K562 (cell line): Measurements from ENCODE around the gene NAXE. TPM values are rescaled to one million over a fixed set of nuclear protein-coding genes. Genes with fewer than 3 reads are reported as not detected.

ENCODE experiments used
- CSDE1 ChIP-seq, 2 experiments: fragments of 450-650 bp; IDR thresholded peaks; 2 replicates each; pipeline ENCODE4 v1.6.1; 2016; ENCODE audit warnings: mild to moderate bottlenecking in 1 of 2
- DNMT1 ChIP-seq: fragments of 450-650 bp; IDR thresholded peaks from 2 replicates; pipeline ENCODE4 v1.6.1; 2016; ENCODE audit warnings: antibody characterized with exemption, mild to moderate bottlenecking
- ETV5 ChIP-seq: sonication (generic); formaldehyde crosslinking; IDR thresholded peaks from 2 replicates; pipeline ENCODE4 v1.4.0; 2020; ENCODE audit warnings: low read depth, mild to moderate bottlenecking, missing genetic modification reagents
- GATAD2B ChIP-seq: fragments of 450-650 bp; IDR thresholded peaks from 2 replicates; pipeline ENCODE4 v1.6.1; 2017; ENCODE audit warnings: mild to moderate bottlenecking, borderline replicate concordance
- GTF2E2 ChIP-seq: fragments of 200-800 bp; sonication (Bioruptor generic); IDR thresholded peaks from 2 replicates; pipeline ENCODE4 v1.6.1; 2016; ENCODE audit warnings: missing genetic modification characterization, missing compliant biosample characterization
- KDM4B ChIP-seq, 2 experiments: fragments of 450-650 bp in 1 of 2; sonication (generic) in 1 of 2; IDR thresholded peaks; 2 replicates each; pipeline ENCODE4 v1.6.1; 2016 to 2017; ENCODE audit warnings: borderline replicate concordance in 2 of 2, antibody characterized with exemption in 1 of 2, low read depth in 1 of 2, mild to moderate bottlenecking in 1 of 2
- NKRF ChIP-seq: fragments of 450-650 bp; IDR thresholded peaks from 2 replicates; pipeline ENCODE4 v1.6.1; 2016; ENCODE audit warnings: borderline replicate concordance
- OTX1 ChIP-seq: fragments of 450-650 bp; formaldehyde crosslinking; IDR thresholded peaks from 2 replicates; pipeline ENCODE4 v1.4.0; 2022; ENCODE audit warnings: mild to moderate bottlenecking
- POLR2G ChIP-seq: fragments of 200-400 bp; formaldehyde crosslinking; IDR thresholded peaks from 2 replicates; pipeline ENCODE4 v1.6.1; 2017; ENCODE audit warnings: low read depth, mild to moderate bottlenecking, antibody characterized with exemption, low read length, moderate library complexity
- ZFPM2 ChIP-seq: fragments of 250-450 bp; sonication (Bioruptor Pico); IDR thresholded peaks from 2 replicates; pipeline ENCODE4 v1.5.1; 2022; ENCODE audit warnings: mild to moderate bottlenecking
- ZNF24 ChIP-seq: fragments of 450-650 bp; IDR thresholded peaks from 2 replicates; pipeline ENCODE4 v1.6.1; 2016
- ZNF274 ChIP-seq: IDR thresholded peaks from 2 replicates; pipeline ENCODE4 v1.6.1; 2011; ENCODE audit warnings: low read depth, mild to moderate bottlenecking, low read length, moderate library complexity, borderline replicate concordance
- ZNF717 ChIP-seq: fragments of 250-450 bp; sonication (Bioruptor Pico); IDR thresholded peaks from 2 replicates; pipeline ENCODE4 v1.5.0; 2021
- polyA plus RNA-seq, 8 experiments: library from polyadenylated mRNA; depleted of rRNA in 4 of 8; stranded (reverse) in 5 of 8; unstranded in 3 of 8; fragments of >200 nt; fragmentation: Nextera tagmentation in 2 of 8; fragmentation: Illumina TruSeq in 1 of 8; extraction: Ambion mirVana in 2 of 8; extraction: Trizol in 1 of 8; gene quantifications; 2 replicates each; pipeline versions ENCODE4 v1.2.1 to v1.2.3, GENCODE V29; 2011 to 2014; ENCODE audit warnings: inconsistent platforms in 1 of 8, missing spikeins in 1 of 8
- total RNA-seq, 7 experiments: library from RNA; depleted of rRNA in 6 of 7; stranded (reverse); fragments of >200 nt in 6 of 7; fragmentation: Illumina TruSeq in 2 of 7; extraction: Trizol in 2 of 7; gene quantifications; 2 replicates each; pipeline versions ENCODE4 v1.2.1 to v1.2.3, GENCODE V29; 2011 to 2021; ENCODE audit warnings: low replicate concordance in 1 of 7
- TF ChIP-seq, protein P1 (sequence below): fragments of 250-450 bp; sonication (Bioruptor Pico); IDR thresholded peaks from 2 replicates; pipeline ENCODE4 v1.4.0; 2020; ENCODE audit warnings: mild to moderate bottlenecking, moderate library complexity, borderline replicate concordance
- TF ChIP-seq, protein P2 (sequence below): fragments of 250-450 bp; sonication (Bioruptor Pico); IDR thresholded peaks from 2 replicates; pipeline ENCODE4 v1.4.0; 2020; ENCODE audit warnings: mild to moderate bottlenecking, moderate library complexity
- TF ChIP-seq, protein P3 (sequence below): fragments of 250-450 bp; sonication (Bioruptor Pico); IDR thresholded peaks from 2 replicates; pipeline ENCODE4 v1.9.0; 2021; ENCODE audit warnings: mild to moderate bottlenecking, inconsistent platforms

The NAXE gene
- total and polyA plus RNA-seq, 9 of the 15 experiments (the other 6 are each of a cell fraction or from before 2014, with no cell fraction given) = 27.3 to 137 (median 90.0) TPM

- TF ChIP-seq, protein P1, sequence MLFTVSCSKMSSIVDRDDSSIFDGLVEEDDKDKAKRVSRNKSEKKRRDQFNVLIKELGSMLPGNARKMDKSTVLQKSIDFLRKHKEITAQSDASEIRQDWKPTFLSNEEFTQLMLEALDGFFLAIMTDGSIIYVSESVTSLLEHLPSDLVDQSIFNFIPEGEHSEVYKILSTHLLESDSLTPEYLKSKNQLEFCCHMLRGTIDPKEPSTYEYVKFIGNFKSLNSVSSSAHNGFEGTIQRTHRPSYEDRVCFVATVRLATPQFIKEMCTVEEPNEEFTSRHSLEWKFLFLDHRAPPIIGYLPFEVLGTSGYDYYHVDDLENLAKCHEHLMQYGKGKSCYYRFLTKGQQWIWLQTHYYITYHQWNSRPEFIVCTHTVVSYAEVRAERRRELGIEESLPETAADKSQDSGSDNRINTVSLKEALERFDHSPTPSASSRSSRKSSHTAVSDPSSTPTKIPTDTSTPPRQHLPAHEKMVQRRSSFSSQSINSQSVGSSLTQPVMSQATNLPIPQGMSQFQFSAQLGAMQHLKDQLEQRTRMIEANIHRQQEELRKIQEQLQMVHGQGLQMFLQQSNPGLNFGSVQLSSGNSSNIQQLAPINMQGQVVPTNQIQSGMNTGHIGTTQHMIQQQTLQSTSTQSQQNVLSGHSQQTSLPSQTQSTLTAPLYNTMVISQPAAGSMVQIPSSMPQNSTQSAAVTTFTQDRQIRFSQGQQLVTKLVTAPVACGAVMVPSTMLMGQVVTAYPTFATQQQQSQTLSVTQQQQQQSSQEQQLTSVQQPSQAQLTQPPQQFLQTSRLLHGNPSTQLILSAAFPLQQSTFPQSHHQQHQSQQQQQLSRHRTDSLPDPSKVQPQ (CRISPR knock-in tag) = no peak
- TF ChIP-seq CSDE1 (IDR thresholded peaks at IDR 0.05) (no peak; a peak in 1 of 4 replicates), GTF2E2 (tag) (peak; percentile 85), OTX1 (CRISPR knock-in tag) (no peak), ETV5 (CRISPR knock-in tag) (no peak; the same call in 1 of the 2 replicates), POLR2G (peak; percentile 77), KDM4B (IDR thresholded peaks at IDR 0.05; ENCODE audit: borderline replicate concordance in 2 of 2, low read depth in 1 of 2) (no peak), NKRF (peak; percentile 100), ZFPM2 (CRISPR knock-in tag) (no peak), GATAD2B (no peak), DNMT1 (no peak), ZNF24 (no peak), ZNF274 (no peak), ZNF717 (CRISPR knock-in tag) (no peak)
- TF ChIP-seq, protein P2, sequence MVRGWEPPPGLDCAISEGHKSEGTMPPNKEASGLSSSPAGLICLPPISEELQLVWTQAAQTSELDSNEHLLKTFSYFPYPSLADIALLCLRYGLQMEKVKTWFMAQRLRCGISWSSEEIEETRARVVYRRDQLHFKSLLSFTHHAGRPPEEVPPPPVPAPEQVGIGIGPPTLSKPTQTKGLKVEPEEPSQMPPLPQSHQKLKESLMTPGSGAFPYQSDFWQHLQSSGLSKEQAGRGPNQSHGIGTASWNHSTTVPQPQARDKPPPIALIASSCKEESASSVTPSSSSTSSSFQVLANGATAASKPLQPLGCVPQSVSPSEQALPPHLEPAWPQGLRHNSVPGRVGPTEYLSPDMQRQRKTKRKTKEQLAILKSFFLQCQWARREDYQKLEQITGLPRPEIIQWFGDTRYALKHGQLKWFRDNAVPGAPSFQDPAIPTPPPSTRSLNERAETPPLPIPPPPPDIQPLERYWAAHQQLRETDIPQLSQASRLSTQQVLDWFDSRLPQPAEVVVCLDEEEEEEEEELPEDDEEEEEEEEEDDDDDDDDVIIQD (CRISPR knock-in tag) = no peak
- TF ChIP-seq, protein P3, sequence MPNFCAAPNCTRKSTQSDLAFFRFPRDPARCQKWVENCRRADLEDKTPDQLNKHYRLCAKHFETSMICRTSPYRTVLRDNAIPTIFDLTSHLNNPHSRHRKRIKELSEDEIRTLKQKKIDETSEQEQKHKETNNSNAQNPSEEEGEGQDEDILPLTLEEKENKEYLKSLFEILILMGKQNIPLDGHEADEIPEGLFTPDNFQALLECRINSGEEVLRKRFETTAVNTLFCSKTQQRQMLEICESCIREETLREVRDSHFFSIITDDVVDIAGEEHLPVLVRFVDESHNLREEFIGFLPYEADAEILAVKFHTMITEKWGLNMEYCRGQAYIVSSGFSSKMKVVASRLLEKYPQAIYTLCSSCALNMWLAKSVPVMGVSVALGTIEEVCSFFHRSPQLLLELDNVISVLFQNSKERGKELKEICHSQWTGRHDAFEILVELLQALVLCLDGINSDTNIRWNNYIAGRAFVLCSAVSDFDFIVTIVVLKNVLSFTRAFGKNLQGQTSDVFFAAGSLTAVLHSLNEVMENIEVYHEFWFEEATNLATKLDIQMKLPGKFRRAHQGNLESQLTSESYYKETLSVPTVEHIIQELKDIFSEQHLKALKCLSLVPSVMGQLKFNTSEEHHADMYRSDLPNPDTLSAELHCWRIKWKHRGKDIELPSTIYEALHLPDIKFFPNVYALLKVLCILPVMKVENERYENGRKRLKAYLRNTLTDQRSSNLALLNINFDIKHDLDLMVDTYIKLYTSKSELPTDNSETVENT (CRISPR knock-in tag) = 0 out of 2 replicates have a peak, but pooled peaks have one; percentile 8
Measured at GRCh38 chr1:156601122-156601830, 9.7 kb downstream of the NAXE start, which contains the start of gene GPATCH4 (continued).
